Mesothelial cell of epicardium (in vitro differentiated cells): ENCODE data around the gene HEATR5B. TPM values are rescaled to one million over a fixed set of nuclear protein-coding genes. Genes with fewer than 3 reads are reported as not detected.

Source experiments
- DNase-seq, 2 experiments: peaks; one replicate each; pipeline ENCODE4 v3.0.0; 2021; ENCODE audit warnings: low spot score in 2 of 2; ENCODE audit not compliant: unreplicated experiment in 2 of 2
- H3K27ac Mint-ChIP-seq: 2 replicates; pipeline ENCODE4 v1.8.0; 2021; ENCODE audit warnings: mixed read lengths
- H3K27me3 Mint-ChIP-seq: 2 replicates; pipeline ENCODE4 v1.8.0; 2021; ENCODE audit warnings: low read depth, mixed read lengths
- H3K36me3 Mint-ChIP-seq: 2 replicates; pipeline ENCODE4 v1.8.0; 2021; ENCODE audit warnings: mixed read lengths
- H3K4me1 Mint-ChIP-seq: 2 replicates; pipeline ENCODE4 v1.8.0; 2021; ENCODE audit warnings: mixed read lengths
- H3K4me3 Mint-ChIP-seq: 2 replicates; pipeline ENCODE4 v1.8.0; 2021; ENCODE audit warnings: mild to moderate bottlenecking, moderate library complexity, mixed read lengths
- H3K9me3 Mint-ChIP-seq: 2 replicates; pipeline ENCODE4 v1.8.0; 2021; ENCODE audit warnings: mixed read lengths
- total RNA-seq: library from RNA; stranded (reverse); gene quantifications from 3 replicates; pipeline ENCODE4 v1.2.1, GENCODE V29; 2021
- TF ChIP-seq, protein P1 (sequence below): fragments of 200-600 bp; sonication (generic); IDR thresholded peaks from one replicate; pipeline ENCODE4 v1.5.0; 2021; ENCODE audit warnings: antibody characterized with exemption; ENCODE audit not compliant: unreplicated experiment

HEATR5B gene
- 19.3 to 22.7 TPM (median 20.4 TPM) in 3 replicates for total RNA-seq

DNA sequence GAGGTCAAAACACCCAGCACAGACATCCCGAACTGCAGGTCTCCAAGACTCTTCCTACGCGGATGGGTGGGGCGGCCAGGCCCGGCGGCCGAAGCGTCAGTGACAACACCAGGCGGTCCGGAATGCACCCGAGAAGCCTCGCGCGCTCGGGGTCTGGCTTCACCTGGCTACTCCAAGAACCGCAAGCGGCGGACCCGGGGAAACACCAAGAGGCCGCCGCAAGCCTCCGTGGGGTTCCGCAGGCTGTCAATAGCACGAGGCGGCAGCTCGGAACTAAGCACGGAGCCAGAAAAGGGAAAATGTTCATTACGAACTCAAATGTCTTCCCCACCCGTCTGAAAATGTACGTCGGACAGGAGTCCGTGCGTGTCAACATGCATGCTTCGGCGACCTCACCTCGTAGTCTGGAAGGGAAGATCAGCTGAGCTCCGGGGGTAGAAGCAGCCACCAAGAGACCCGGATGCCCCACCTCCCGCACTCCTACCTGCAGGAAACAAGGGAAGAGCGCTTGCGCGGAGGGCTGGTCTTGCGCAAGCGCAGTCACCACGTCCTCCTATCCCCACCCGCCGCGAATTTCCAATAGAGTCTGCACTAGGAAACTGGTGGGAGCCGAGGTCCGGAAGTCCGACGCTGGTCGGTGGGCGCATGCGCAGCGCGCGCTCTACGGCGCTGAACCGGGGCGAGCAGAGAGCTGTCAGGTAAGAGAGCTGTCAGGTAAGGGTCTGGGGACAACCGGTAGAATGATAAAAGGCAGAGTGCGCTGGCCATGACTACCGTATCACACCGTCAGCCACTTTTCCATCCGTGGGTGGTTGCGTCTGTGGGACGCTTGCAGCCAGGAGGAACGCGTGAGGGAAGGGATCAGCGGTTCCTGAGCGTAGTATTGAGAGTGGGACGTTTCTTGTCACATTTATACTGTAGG, at the start of gene HEATR5B, which contains the start of gene GPATCH11:
Gene HEATR5B, minus strand, starts transcription at position 500 of the 922 bp plus-strand sequence. CDS start 958 bp downstream, outside the sequence.
Gene GPATCH11, plus strand, starts transcription at position 646 of the 922 bp plus-strand sequence. CDS start 3,864 bp downstream, outside the sequence.
- Mint-ChIP-seq H3K4me1 (peaks cover 4% of the 10 kb centered on the region), H3K4me3 (no peak within 1 kb of the TSS), H3K36me3 (peaks cover 17% of the 10 kb centered on the region), H3K27ac (no peak within 1 kb of the TSS), H3K9me3 (no peaks in the 10 kb centered on the region), H3K27me3 (no peaks in the 10 kb centered on the region)
- TF ChIP-seq, protein P1, sequence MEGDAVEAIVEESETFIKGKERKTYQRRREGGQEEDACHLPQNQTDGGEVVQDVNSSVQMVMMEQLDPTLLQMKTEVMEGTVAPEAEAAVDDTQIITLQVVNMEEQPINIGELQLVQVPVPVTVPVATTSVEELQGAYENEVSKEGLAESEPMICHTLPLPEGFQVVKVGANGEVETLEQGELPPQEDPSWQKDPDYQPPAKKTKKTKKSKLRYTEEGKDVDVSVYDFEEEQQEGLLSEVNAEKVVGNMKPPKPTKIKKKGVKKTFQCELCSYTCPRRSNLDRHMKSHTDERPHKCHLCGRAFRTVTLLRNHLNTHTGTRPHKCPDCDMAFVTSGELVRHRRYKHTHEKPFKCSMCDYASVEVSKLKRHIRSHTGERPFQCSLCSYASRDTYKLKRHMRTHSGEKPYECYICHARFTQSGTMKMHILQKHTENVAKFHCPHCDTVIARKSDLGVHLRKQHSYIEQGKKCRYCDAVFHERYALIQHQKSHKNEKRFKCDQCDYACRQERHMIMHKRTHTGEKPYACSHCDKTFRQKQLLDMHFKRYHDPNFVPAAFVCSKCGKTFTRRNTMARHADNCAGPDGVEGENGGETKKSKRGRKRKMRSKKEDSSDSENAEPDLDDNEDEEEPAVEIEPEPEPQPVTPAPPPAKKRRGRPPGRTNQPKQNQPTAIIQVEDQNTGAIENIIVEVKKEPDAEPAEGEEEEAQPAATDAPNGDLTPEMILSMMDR: no peak
- peak; percentile 91 to 96 for DNase-seq

DNA sequence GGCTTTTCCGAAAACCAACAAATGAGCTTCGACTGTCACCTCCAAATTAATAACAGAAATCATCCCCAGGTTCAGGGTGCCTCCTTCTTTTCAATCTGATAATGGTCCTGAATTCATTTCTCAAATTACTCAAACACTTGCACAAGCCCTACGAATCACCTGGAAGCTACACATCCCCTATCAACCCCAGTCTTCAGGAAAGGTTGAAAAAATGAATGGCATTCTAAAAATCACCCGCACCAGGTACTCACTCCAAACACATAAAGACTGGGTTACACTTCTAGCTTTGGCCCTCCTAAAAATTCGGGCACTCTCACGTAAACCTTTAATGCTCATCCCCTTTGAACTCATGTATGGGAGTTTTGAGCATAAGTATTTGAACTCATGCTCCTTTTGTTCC, 48.7 kb upstream of the HEATR5B start:
- Mint-ChIP-seq H3K4me1 (no peaks in the 10 kb centered on the region), H3K9me3 (no peaks in the 10 kb centered on the region), H3K27me3 (no peaks in the 10 kb centered on the region), H3K27ac (no peak overlapping the region), H3K4me3 (no peak overlapping the region), H3K36me3 (peaks cover 48% of the 10 kb centered on the region)
- DNase-seq: no peak
- TF ChIP-seq, protein P1: no peak

DNA sequence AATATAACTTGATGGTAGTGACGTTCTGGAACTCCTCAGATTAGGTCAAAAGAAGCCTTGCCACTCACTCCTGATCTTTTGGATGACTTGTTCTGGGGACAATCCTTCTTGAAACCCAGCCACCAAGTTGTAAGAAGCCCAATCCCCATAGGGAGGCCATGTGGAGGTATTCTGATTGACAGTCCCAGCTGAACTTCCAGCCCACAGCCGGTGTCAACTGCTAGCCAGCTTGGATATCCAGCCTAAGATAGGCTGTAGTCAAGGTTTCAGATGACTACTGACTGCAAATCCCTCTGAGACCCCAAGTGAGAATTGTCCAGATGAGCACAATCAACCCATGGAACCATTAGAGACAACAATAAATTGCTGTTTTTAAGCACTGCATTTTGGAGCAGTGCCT, 41.2 kb upstream of the HEATR5B start:
- no peak overlapping the region for H3K4me3 Mint-ChIP-seq
- no peaks in the 10 kb centered on the region for H3K9me3 Mint-ChIP-seq
- no peak for DNase-seq
- no peaks in the 10 kb centered on the region for H3K4me1 Mint-ChIP-seq
- peaks cover 52% of the 10 kb centered on the region for H3K36me3 Mint-ChIP-seq
- H3K27me3 Mint-ChIP-seq: no peaks in the 10 kb centered on the region
- H3K27ac Mint-ChIP-seq: no peak overlapping the region
- TF ChIP-seq, protein P1: no peak

DNA sequence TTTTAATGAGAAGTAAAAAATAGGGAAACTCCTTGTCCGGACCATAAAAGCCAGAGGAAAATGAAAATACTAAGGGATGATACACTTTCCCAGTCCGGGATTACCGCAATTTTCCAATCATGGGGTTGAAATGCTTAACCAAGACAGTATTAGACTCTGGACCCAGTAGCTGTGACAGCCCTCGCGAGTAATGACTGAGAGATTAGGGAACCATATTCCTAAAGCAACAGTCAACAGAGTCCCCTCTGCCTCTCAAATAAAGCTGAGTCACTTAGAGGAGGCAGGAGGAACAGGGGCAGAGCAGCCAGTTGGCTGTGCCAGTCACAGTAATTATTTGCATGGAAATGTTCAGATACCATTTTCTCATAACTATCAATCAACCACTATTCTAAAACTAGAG, 35.0 kb upstream of the HEATR5B start:
- Mint-ChIP-seq H3K36me3 (peaks cover 40% of the 10 kb centered on the region), H3K27ac (no peak overlapping the region), H3K9me3 (no peaks in the 10 kb centered on the region), H3K27me3 (no peaks in the 10 kb centered on the region), H3K4me1 (no peaks in the 10 kb centered on the region), H3K4me3 (no peak overlapping the region)
- TF ChIP-seq, protein P1: no peak
- no peak for DNase-seq

DNA sequence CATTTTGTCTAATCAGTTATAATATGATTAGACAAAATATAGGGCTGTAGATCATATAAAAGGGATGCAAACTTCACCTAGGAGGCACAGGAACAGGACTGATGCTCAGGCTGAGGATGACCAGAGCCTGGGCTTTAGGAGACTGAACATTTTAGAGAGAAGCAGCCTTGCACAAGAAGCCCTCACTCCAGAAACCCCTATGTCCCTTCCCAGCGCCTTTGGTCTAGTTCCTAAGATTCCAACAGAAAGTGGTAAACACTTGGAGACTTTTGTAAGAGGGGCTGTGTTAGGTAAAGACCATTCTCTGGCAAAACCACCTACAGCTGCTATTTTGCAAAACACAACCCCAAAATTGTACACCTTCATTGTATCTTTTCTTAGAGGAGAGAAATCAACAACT, 33.4 kb upstream of the HEATR5B start:
- Mint-ChIP-seq H3K36me3 (peaks cover 42% of the 10 kb centered on the region), H3K4me3 (no peak overlapping the region), H3K27ac (no peak overlapping the region), H3K27me3 (no peaks in the 10 kb centered on the region), H3K9me3 (no peaks in the 10 kb centered on the region), H3K4me1 (no peaks in the 10 kb centered on the region)
- DNase-seq: no peak
- TF ChIP-seq, protein P1: no peak
